Stimulated activated CD8-positive, alpha-beta memory T cell treated with anti-CD3 and anti-CD28 coated beads, Interleukin-15, amount 100 ng/mL, for 1 hour (primary cell): ENCODE measurements around the gene SPAG8.

Experiments
- DNase-seq: peaks from one replicate; pipeline ENCODE4 v3.0.0-alpha.2; 2020; ENCODE audit warnings: low read depth

Gene SPAG8

GRCh38 chr9:35839926-35840325 lies 27.9 kb upstream of the SPAG8 start:
- DNase-seq: no peak

GRCh38 chr9:35836595-35836994 lies 24.5 kb upstream of the SPAG8 start:
- no peak for DNase-seq

GRCh38 chr9:35835766-35836165 lies 23.7 kb upstream of the SPAG8 start:
- DNase-seq: no peak

- no peak for DNase-seq
Observed at GRCh38 chr9:35835216-35835632, 23.2 kb upstream of the SPAG8 start.

GRCh38 chr9:35834260-35835215 lies 22.5 kb upstream of the SPAG8 start:
- no peak for DNase-seq

- no peak for DNase-seq
Observed at GRCh38 chr9:35832814-35833213, 20.8 kb upstream of the SPAG8 start.

- DNase-seq: no peak
Observed at GRCh38 chr9:35831040-35831439, 19.0 kb upstream of the SPAG8 start.

- DNase-seq: no peak
Observed at GRCh38 chr9:35829764-35830096, 17.7 kb upstream of the SPAG8 start.

GRCh38 chr9:35829084-35829763 lies 17.2 kb upstream of the SPAG8 start, which contains the start of gene TMEM8B:
TSS of gene TMEM8B (plus strand) at chr9:35829228. CDS start at chr9:35829448, 220 bp downstream.
- DNase-seq: peak; percentile 90

GRCh38 chr9:35828716-35829083 lies 16.6 kb upstream of the SPAG8 start, which contains the start of gene FAM221B:
TSS of gene FAM221B (minus strand) at chr9:35828732. CDS start at chr9:35826161, 2,571 bp downstream.
- no peak for DNase-seq

- DNase-seq: no peak
Observed at GRCh38 chr9:35827486-35827885, 15.4 kb upstream of the SPAG8 start.

GRCh38 chr9:35826071-35826701 lies 14.1 kb upstream of the SPAG8 start:
- no peak for DNase-seq

GRCh38 chr9:35822926-35823325 lies 10.9 kb upstream of the SPAG8 start:
- DNase-seq: no peak

- no peak for DNase-seq
Observed at GRCh38 chr9:35820076-35820475, 8.0 kb upstream of the SPAG8 start.

- DNase-seq: no peak
Observed at GRCh38 chr9:35818341-35818740, 6.3 kb upstream of the SPAG8 start.

GRCh38 chr9:35816708-35817107 lies 4.6 kb upstream of the SPAG8 start:
- no peak for DNase-seq

GRCh38 chr9:35814841-35815543 lies 2.9 kb upstream of the SPAG8 start, which contains the start of gene HINT2:
TSS of gene HINT2 (minus strand) at chr9:35815042. CDS start at chr9:35814979, 63 bp downstream.
- peak; percentile 98 for DNase-seq

GRCh38 chr9:35814106-35814840 lies 2.2 kb upstream of the SPAG8 start:
- no peak for DNase-seq

GRCh38 chr9:35813434-35814105 lies 1.5 kb upstream of the SPAG8 start:
- no peak for DNase-seq

GRCh38 chr9:35811381-35812024 lies 559 bp downstream of the SPAG8 start:
- DNase-seq: no peak
